Spleen (tissue), 7 donors: ENCODE results near the gene XDH.

Experiments
- CTCF ChIP-seq, 11 experiments: fragments of 200-600 bp in 7 of 11; fragments of 450-650 bp in 4 of 11; sonication (generic) in 4 of 11; IDR thresholded peaks in 8 of 11; conservative IDR thresholded peaks in 3 of 11; 1 replicate in 7 of 11; 2 replicates in 4 of 11; pipeline versions ENCODE4 v1.4.0 to v1.8.0; 2016 to 2021; ENCODE audit warnings: antibody characterized with exemption in 11 of 11, inconsistent platforms in 4 of 11, mild to moderate bottlenecking in 1 of 11
- POLR2A ChIP-seq, 3 donors: fragments of 450-650 bp; IDR thresholded peaks; one replicate each; pipeline ENCODE4 v1.5.1; 2017; ENCODE audit warnings: antibody characterized with exemption in 3 of 3, mild to moderate bottlenecking in 1 of 3
- POLR2AphosphoS5 ChIP-seq, 3 donors: sonication (generic); formaldehyde crosslinking; IDR thresholded peaks; one replicate each; pipeline ENCODE4 v1.5.1; 2017; ENCODE audit warnings: antibody characterized with exemption in 3 of 3
- donor health status: DM: no; HTN: no; CAD: no; lungs with moderate emphysema.
- donor health status: DM: no; HTN: no; CAD: no.
- donor health status: DM: no; HTN: no; CAD: no.

DNA sequence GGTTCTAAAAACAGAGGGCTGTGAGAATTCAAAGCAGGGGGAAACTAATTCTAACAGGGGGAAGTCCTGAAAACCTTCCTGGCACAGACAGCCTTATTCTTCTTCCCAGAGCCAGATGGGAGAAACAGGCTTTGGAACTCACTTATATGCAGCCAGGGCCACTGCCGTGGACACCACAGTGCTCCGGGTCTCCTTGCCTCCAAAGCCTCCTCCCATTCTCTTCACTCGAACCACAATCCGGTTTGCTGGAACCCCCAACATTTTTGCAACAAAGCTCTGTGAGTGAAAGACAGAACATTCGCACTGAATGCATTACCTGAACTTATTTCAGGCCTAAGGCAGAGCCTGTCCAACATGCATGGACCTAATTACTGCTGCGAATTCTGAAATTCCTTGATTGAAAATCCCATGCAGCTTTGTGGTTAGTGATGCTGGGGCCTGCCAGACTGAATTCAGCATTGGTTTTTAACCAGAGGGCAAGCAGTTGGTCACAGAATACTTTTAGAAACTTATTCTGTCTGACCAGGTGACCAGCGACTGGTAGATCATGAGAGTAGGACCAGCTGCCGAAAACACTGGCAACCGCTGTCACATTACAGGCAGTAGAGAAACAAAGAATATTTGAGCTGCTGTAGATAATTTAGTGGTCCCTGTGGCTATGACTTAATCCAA lies 48.6 kb downstream of the XDH start:
- TF ChIP-seq POLR2A (IDR thresholded peaks at IDR 0.05) = no peak
- no peak for TF ChIP-seq CTCF (IDR thresholded peaks at IDR 0.05 in 8 of 11, conservative IDR thresholded peaks at IDR 0.05 in 3 of 11)
- no peak for TF ChIP-seq POLR2AphosphoS5 (IDR thresholded peaks at IDR 0.05)
